GM18526 (cell line): ENCODE results near the gene PDX1.

Experiments used
- POLR2A ChIP-seq: IDR thresholded peaks from 3 replicates; pipeline ENCODE4 v1.6.1; 2011; ENCODE audit not compliant: insufficient read length; ENCODE audit errors: extremely low read depth

PDX1 gene

GRCh38 chr13:27969866-27970229 is 50.0 kb downstream of the PDX1 start:
- TF ChIP-seq POLR2A, result no peak

GRCh38 chr13:27970382-27971235 is 50.8 kb downstream of the PDX1 start:
- TF ChIP-seq POLR2A, result no peak

GRCh38 chr13:27971236-27971645 is 51.4 kb downstream of the PDX1 start:
- TF ChIP-seq POLR2A, result no peak

GRCh38 chr13:27971776-27972477 is 52.1 kb downstream of the PDX1 start:
- TF ChIP-seq POLR2A, result no peak

- TF ChIP-seq POLR2A, result no peak
These were observed 52.6 kb downstream of the PDX1 start for GRCh38 chr13:27972478-27972820.

- no peak for TF ChIP-seq POLR2A
These were observed 53.5 kb downstream of the PDX1 start for GRCh38 chr13:27973291-27973690.

GRCh38 chr13:27973961-27974662 is 54.3 kb downstream of the PDX1 start:
- no peak for TF ChIP-seq POLR2A
